ENCODE measurements around the gene FN1. TPM values are rescaled to one million over a fixed set of nuclear protein-coding genes. Genes with fewer than 3 reads are reported as not detected.
"Not testable (repeated sequence)": the region's sequence is repeated elsewhere in the genome, so short reads cannot be mapped to it uniquely, and the experiment has no call there.

Gene FN1
- total RNA-seq, 1 donor from 2014 or later = 3,252 TPM

- DNase-seq (ENCODE audit: low spot score) = no peak
These were observed 69.3 kb downstream of the FN1 start for GRCh38 chr2:215366440-215367032.

GRCh38 chr2:215365184-215365658 is 70.6 kb downstream of the FN1 start:
- DNase-seq (ENCODE audit: low spot score) = no peak

- no peak for DNase-seq (ENCODE audit: low spot score)
These were observed 71.4 kb downstream of the FN1 start for GRCh38 chr2:215364157-215365155.

- no peak for DNase-seq (ENCODE audit: low spot score)
These were observed 72.3 kb downstream of the FN1 start for GRCh38 chr2:215363461-215364156.

GRCh38 chr2:215363039-215363438 is 72.8 kb downstream of the FN1 start:
- DNase-seq (ENCODE audit: low spot score) = no peak

- no peak for DNase-seq (ENCODE audit: low spot score)
These were observed 73.3 kb downstream of the FN1 start for GRCh38 chr2:215362562-215362904.

- DNase-seq (ENCODE audit: low spot score) = no peak
These were observed 73.8 kb downstream of the FN1 start for GRCh38 chr2:215361876-215362561.

- no peak for DNase-seq (ENCODE audit: low spot score)
These were observed 74.5 kb downstream of the FN1 start for GRCh38 chr2:215361211-215361875.

- no peak for DNase-seq (ENCODE audit: low spot score)
These were observed 75.3 kb downstream of the FN1 start for GRCh38 chr2:215360596-215360995.

GRCh38 chr2:215360059-215360458 is 75.8 kb downstream of the FN1 start:
- DNase-seq (ENCODE audit: low spot score) = not testable (repeated sequence)

- DNase-seq (ENCODE audit: low spot score) = no peak
These were observed 76.3 kb downstream of the FN1 start for GRCh38 chr2:215359576-215359922.

GRCh38 chr2:215358891-215359575 is 76.8 kb downstream of the FN1 start:
- DNase-seq (ENCODE audit: low spot score) = no peak

- no peak for DNase-seq (ENCODE audit: low spot score)
These were observed 77.5 kb downstream of the FN1 start for GRCh38 chr2:215358312-215358845.

- no peak for DNase-seq (ENCODE audit: low spot score)
These were observed 78.2 kb downstream of the FN1 start for GRCh38 chr2:215357660-215358059.

GRCh38 chr2:215356948-215357461 is 78.9 kb downstream of the FN1 start:
- DNase-seq (ENCODE audit: low spot score) = no peak

- DNase-seq (ENCODE audit: low spot score) = no peak
These were observed 79.4 kb downstream of the FN1 start for GRCh38 chr2:215356334-215356947.

- no peak for DNase-seq (ENCODE audit: low spot score)
These were observed 80.1 kb downstream of the FN1 start for GRCh38 chr2:215355801-215356200.

GRCh38 chr2:215354771-215355695 is 80.8 kb downstream of the FN1 start:
- no peak for DNase-seq (ENCODE audit: low spot score)

GRCh38 chr2:215352602-215353001 is 83.3 kb downstream of the FN1 start:
- DNase-seq (ENCODE audit: low spot score) = no peak
